Measurements from ENCODE around the gene BRPF3. TPM values are rescaled to one million over a fixed set of nuclear protein-coding genes. Genes with fewer than 3 reads are reported as not detected.

BRPF3 gene
- total and polyA plus RNA-seq, 10 of the 15 experiments (the other 5 are each of a cell fraction or from before 2014, with no cell fraction given): 2.3 to 16.1 (median 6.7) TPM

DNA sequence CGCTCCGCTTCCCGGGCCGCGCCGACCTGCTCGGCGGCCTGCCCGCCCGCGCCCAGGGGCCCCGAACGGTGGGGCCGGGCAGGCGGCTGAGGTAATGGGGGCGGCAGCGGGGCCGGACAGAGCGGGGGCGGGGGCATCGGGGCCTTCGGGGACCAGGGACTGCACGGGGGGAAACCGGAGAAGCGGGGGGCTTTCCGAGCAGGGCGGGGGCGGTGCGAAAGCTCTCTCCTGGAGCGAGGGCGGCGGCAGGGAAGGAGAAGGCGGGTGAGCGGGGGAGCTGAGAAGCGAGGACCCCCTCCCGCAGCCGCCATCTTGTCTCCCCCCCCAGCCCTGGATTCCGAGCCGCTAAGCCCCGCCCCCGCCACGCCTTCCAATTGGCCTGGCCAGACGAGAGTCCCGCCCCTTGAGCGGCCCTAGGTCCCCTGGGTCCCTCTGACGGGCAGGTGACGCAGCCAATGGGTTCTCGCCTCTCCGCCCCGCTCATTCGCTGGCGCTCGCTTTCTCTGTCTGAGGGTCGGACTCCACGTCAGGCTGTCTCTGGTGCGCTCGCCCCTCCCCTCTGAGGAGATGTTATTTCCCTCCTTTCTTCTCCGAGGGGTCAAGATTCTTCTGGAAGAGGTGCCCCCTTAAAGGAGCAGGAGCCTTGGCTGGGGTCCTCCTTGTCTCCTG lies 470 bp downstream of the BRPF3 start:
- Histone ChIP-seq H3K4me2 (ENCODE audit: control insufficient read depth, insufficient read depth) (peak overlapping the region; percentile 77), H3K9ac (ENCODE audit: control insufficient read depth, insufficient read depth, low read length) (peak overlapping the region; percentile 70), H3K4me3 (peak overlapping the region; percentile 79), H3K27me3 (replicated peaks in 1 of 2; ENCODE audit: control insufficient read depth in 2 of 2, insufficient read depth in 2 of 2, low read length in 1 of 2) (no peaks in the 10 kb centered on the region), H4K20me1 (ENCODE audit: control insufficient read depth, insufficient read depth) (no peaks in the 10 kb centered on the region), H3K4me1 (ENCODE audit: control insufficient read depth, insufficient read depth, low read length) (peaks cover 5% of the 10 kb centered on the region; the same call in 1 of the 2 replicates), H3K36me3 (ENCODE audit: control insufficient read depth in 2 of 2, insufficient read depth in 2 of 2, low read length in 1 of 2) (peaks cover 7 to 8% of the 10 kb centered on the region in 2 experiments; a peak in 3 of 4 replicates), H3K27ac (ENCODE audit: control insufficient read depth, insufficient read depth) (peak overlapping the region; percentile 64), H3K79me2 (ENCODE audit: control insufficient read depth, insufficient read depth, low read length) (no peaks in the 10 kb centered on the region; the same call in 1 of the 2 replicates), H3K9me3 (replicated peaks; ENCODE audit: control insufficient read depth, insufficient read depth, low read length) (no peaks in the 10 kb centered on the region), H2AFZ (ENCODE audit: control insufficient read depth, low read depth, low read length) (peak overlapping the region; percentile 95)
- peak; percentile 88 for DNase-seq (ENCODE audit: low read depth, low spot score)
- BruUV-seq (replicated peaks): no TSS peak
- ATAC-seq: peak; percentile 97
- CTCF ChIA-PET: interaction anchor here (0.8 to 2.3 kb wide), 7 partner anchors 12 to 170 kb away, joined by 3 to 13 read pairs (median 5); partner anchors contain the start of gene MAPK14
- SMC1A ChIA-PET (ENCODE audit: uncharacterized antibody, unreplicated experiment): interaction anchor here (0.6 to 2.4 kb wide), 5 partner anchors 38 to 161 kb away, joined by 3 to 6 read pairs (median 3); no protein-coding TSS in a partner anchor
- POLR2A ChIA-PET: interaction anchor here (0.6 to 1.1 kb wide), 3 partner anchors 25 to 65 kb away, joined by 3 to 5 read pairs (median 4); no protein-coding TSS in a partner anchor
- peak; percentile 54 for FAIRE-seq
- intact Hi-C loops (cut with micrococcal nuclease; ENCODE audit: unreplicated experiment): loop anchor here (2.0 to 5.0 kb wide), 3 partner anchors 74 to 170 kb away; partner anchors contain the start of gene MAPK14
- RAD21 ChIA-PET (ENCODE audit: unreplicated experiment): interaction anchor here (0.7 to 1.5 kb wide), 6 partner anchors 65 to 169 kb away, joined by 4 to 8 read pairs (median 6); partner anchors contain the start of gene MAPK14
- in situ Hi-C loops (cut with MboI): no loop called here
- WGBS (ENCODE audit: insufficient coverage, insufficient replicate concordance, low lambda C conversion rate, missing lambda C conversion rate): 3% methylated on average over 14 of the region's 58 CpGs
- TF ChIP-seq KDM1A (IDR thresholded peaks at IDR 0.05; ENCODE audit: borderline replicate concordance) (no peak), EGR1 (IDR thresholded peaks at IDR 0.05; ENCODE audit: borderline replicate concordance in 1 of 2, low read depth in 2 of 2, low read length in 2 of 2) (peak in 1 of 2 experiments; percentile 85; a peak in 2 of 3 replicates), PML (IDR thresholded peaks at IDR 0.05; ENCODE audit: low read length) (no peak), POLR2AphosphoS5 (IDR thresholded peaks at IDR 0.05; ENCODE audit: low read length) (peak; percentile 64), PAX8 (IDR thresholded peaks at IDR 0.05) (no peak), BHLHE40 (IDR thresholded peaks at IDR 0.05; ENCODE audit: borderline replicate concordance in 1 of 2, low read depth in 2 of 2, low read length in 1 of 2) (no peak), HCFC1 (IDR thresholded peaks at IDR 0.05; ENCODE audit: low read length) (0 out of 2 replicates have a peak, but pooled peaks have one; percentile 13), ZSCAN29 (IDR thresholded peaks at IDR 0.05) (no peak), CHD2 (IDR thresholded peaks at IDR 0.05; ENCODE audit: borderline replicate concordance, low read depth, low read length) (peak; percentile 91)
- TF ChIP-seq, protein P1, sequence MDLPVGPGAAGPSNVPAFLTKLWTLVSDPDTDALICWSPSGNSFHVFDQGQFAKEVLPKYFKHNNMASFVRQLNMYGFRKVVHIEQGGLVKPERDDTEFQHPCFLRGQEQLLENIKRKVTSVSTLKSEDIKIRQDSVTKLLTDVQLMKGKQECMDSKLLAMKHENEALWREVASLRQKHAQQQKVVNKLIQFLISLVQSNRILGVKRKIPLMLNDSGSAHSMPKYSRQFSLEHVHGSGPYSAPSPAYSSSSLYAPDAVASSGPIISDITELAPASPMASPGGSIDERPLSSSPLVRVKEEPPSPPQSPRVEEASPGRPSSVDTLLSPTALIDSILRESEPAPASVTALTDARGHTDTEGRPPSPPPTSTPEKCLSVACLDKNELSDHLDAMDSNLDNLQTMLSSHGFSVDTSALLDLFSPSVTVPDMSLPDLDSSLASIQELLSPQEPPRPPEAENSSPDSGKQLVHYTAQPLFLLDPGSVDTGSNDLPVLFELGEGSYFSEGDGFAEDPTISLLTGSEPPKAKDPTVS (IDR thresholded peaks at IDR 0.05; ENCODE audit: low read depth, low read length): no peak
- TF ChIP-seq, protein P2, sequence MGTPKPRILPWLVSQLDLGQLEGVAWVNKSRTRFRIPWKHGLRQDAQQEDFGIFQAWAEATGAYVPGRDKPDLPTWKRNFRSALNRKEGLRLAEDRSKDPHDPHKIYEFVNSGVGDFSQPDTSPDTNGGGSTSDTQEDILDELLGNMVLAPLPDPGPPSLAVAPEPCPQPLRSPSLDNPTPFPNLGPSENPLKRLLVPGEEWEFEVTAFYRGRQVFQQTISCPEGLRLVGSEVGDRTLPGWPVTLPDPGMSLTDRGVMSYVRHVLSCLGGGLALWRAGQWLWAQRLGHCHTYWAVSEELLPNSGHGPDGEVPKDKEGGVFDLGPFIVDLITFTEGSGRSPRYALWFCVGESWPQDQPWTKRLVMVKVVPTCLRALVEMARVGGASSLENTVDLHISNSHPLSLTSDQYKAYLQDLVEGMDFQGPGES (IDR thresholded peaks at IDR 0.05): peak; percentile 71
- TF ChIP-seq, protein P3, sequence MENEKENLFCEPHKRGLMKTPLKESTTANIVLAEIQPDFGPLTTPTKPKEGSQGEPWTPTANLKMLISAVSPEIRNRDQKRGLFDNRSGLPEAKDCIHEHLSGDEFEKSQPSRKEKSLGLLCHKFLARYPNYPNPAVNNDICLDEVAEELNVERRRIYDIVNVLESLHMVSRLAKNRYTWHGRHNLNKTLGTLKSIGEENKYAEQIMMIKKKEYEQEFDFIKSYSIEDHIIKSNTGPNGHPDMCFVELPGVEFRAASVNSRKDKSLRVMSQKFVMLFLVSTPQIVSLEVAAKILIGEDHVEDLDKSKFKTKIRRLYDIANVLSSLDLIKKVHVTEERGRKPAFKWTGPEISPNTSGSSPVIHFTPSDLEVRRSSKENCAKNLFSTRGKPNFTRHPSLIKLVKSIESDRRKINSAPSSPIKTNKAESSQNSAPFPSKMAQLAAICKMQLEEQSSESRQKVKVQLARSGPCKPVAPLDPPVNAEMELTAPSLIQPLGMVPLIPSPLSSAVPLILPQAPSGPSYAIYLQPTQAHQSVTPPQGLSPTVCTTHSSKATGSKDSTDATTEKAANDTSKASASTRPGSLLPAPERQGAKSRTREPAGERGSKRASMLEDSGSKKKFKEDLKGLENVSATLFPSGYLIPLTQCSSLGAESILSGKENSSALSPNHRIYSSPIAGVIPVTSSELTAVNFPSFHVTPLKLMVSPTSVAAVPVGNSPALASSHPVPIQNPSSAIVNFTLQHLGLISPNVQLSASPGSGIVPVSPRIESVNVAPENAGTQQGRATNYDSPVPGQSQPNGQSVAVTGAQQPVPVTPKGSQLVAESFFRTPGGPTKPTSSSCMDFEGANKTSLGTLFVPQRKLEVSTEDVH (IDR thresholded peaks at IDR 0.05; ENCODE audit: low read depth, partially characterized antibody): no peak
- TF ChIP-seq, protein P4, sequence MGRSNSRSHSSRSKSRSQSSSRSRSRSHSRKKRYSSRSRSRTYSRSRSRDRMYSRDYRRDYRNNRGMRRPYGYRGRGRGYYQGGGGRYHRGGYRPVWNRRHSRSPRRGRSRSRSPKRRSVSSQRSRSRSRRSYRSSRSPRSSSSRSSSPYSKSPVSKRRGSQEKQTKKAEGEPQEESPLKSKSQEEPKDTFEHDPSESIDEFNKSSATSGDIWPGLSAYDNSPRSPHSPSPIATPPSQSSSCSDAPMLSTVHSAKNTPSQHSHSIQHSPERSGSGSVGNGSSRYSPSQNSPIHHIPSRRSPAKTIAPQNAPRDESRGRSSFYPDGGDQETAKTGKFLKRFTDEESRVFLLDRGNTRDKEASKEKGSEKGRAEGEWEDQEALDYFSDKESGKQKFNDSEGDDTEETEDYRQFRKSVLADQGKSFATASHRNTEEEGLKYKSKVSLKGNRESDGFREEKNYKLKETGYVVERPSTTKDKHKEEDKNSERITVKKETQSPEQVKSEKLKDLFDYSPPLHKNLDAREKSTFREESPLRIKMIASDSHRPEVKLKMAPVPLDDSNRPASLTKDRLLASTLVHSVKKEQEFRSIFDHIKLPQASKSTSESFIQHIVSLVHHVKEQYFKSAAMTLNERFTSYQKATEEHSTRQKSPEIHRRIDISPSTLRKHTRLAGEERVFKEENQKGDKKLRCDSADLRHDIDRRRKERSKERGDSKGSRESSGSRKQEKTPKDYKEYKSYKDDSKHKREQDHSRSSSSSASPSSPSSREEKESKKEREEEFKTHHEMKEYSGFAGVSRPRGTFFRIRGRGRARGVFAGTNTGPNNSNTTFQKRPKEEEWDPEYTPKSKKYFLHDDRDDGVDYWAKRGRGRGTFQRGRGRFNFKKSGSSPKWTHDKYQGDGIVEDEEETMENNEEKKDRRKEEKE (IDR thresholded peaks at IDR 0.05): no peak

All from GM12878 (cell line).